Testis (tissue), 3 donors: ENCODE data around the gene KLF9. TPM values are rescaled to one million over a fixed set of nuclear protein-coding genes. Genes with fewer than 3 reads are reported as not detected.

Source experiments
- DNase-seq: peaks from one replicate; pipeline ENCODE4 v3.0.0-alpha.2; 2019
- H3K27ac ChIP-seq, 2 donors: fragments of 200-600 bp; sonication (generic); one replicate each; pipeline ENCODE4 v1.5.1; 2019
- H3K27me3 ChIP-seq: fragments of 200-600 bp; sonication (generic); one replicate; pipeline ENCODE4 v1.5.1; 2019
- H3K36me3 ChIP-seq: fragments of 200-600 bp; sonication (generic); one replicate; pipeline ENCODE4 v1.5.1; 2017; ENCODE audit warnings: low read depth; ENCODE audit errors: missing control alignments
- H3K4me1 ChIP-seq: fragments of 200-600 bp; sonication (generic); one replicate; pipeline ENCODE4 v1.5.1; 2019
- H3K4me3 ChIP-seq, 2 donors: fragments of 200-600 bp; sonication (generic); one replicate each; pipeline ENCODE4 v1.5.1; 2017 to 2019
- H3K9me3 ChIP-seq: fragments of 200-600 bp; sonication (generic); one replicate; pipeline ENCODE4 v1.5.1; 2017
- POLR2A ChIP-seq: fragments of 450-650 bp; IDR thresholded peaks from one replicate; pipeline ENCODE4 v1.6.1; 2017; ENCODE audit warnings: antibody characterized with exemption, mild to moderate bottlenecking, moderate library complexity
- WGBS, 2 donors: methylation state at CpG; one replicate each; pipeline ENCODE4 v1.1.5; 2018; 5-methylcytosine and 5-hydroxymethylcytosine counted together
- intact Hi-C: fragments of 100-400 bp; cut with DNase I; formaldehyde crosslinking; loops from one replicate; pipeline ENCODE4 v1.15.1; 2023; ENCODE audit warnings: low total_unique reads
- polyA plus RNA-seq: library from polyadenylated mRNA; stranded (reverse); fragments of 350-450 nt; fragmentation: Illumina TruSeq; extraction: RNeasy Lipid Tissue Mini Kit (QIAGEN cat#74804); gene quantifications from one replicate; pipeline ENCODE4 v1.2.3, GENCODE V29; 2014; ENCODE audit warnings: low read depth, low replicate concordance; ENCODE audit not compliant: insufficient read depth
- total RNA-seq, 2 donors: library from RNA; depleted of rRNA; stranded (reverse); fragments of >200 nt; gene quantifications; one replicate each; pipeline ENCODE4 v1.2.3, GENCODE V29; 2016
- TF ChIP-seq, protein P1 (sequence below), 3 experiments: fragments of 450-650 bp in 2 of 3; fragments of 200-600 bp in 1 of 3; sonication (generic) in 1 of 3; IDR thresholded peaks; one replicate each; pipeline ENCODE4 v1.5.1; 2016 to 2019; ENCODE audit warnings: antibody characterized with exemption in 3 of 3, mild to moderate bottlenecking in 2 of 3, moderate library complexity in 1 of 3

KLF9 gene
- total and polyA plus RNA-seq, 3 donors from 2014 or later: 11.8 to 47.9 (median 39.8) TPM

- Histone ChIP-seq H3K4me3 (no peak overlapping the region), H3K27ac (no peak overlapping the region), H3K9me3 (no peaks in the 10 kb centered on the region), H3K36me3 (no peaks in the 10 kb centered on the region), H3K4me1 (no peaks in the 10 kb centered on the region), H3K27me3 (no peaks in the 10 kb centered on the region)
- intact Hi-C loops: loop anchor here (5.0 kb wide), 1 partner anchor 250 kb away; no protein-coding TSS in a partner anchor
- TF ChIP-seq, protein P1, sequence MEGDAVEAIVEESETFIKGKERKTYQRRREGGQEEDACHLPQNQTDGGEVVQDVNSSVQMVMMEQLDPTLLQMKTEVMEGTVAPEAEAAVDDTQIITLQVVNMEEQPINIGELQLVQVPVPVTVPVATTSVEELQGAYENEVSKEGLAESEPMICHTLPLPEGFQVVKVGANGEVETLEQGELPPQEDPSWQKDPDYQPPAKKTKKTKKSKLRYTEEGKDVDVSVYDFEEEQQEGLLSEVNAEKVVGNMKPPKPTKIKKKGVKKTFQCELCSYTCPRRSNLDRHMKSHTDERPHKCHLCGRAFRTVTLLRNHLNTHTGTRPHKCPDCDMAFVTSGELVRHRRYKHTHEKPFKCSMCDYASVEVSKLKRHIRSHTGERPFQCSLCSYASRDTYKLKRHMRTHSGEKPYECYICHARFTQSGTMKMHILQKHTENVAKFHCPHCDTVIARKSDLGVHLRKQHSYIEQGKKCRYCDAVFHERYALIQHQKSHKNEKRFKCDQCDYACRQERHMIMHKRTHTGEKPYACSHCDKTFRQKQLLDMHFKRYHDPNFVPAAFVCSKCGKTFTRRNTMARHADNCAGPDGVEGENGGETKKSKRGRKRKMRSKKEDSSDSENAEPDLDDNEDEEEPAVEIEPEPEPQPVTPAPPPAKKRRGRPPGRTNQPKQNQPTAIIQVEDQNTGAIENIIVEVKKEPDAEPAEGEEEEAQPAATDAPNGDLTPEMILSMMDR (IDR thresholded peaks at IDR 0.05): no peak
- TF ChIP-seq POLR2A: no peak
- DNase-seq: no peak
- WGBS, 2 donors: 45 to 62% methylated on average over 1 of the region's 1 CpG
These were observed 62.1 kb downstream of the KLF9 start for GRCh38 chr9:70352356-70352755.

- DNase-seq: no peak
- Histone ChIP-seq H3K36me3 (no peaks in the 10 kb centered on the region), H3K4me3 (no peak overlapping the region), H3K4me1 (no peaks in the 10 kb centered on the region), H3K27ac (peak overlapping the region in 1 of 2 donors; percentile 56), H3K9me3 (no peaks in the 10 kb centered on the region), H3K27me3 (no peaks in the 10 kb centered on the region)
- intact Hi-C loops: no loop called here
- 41 to 49% methylated on average over 2 of the region's 2 CpGs for WGBS, 2 donors
- TF ChIP-seq, protein P1 (IDR thresholded peaks at IDR 0.05): no peak
These were observed 67.4 kb downstream of the KLF9 start for GRCh38 chr9:70347046-70347445.

DNA sequence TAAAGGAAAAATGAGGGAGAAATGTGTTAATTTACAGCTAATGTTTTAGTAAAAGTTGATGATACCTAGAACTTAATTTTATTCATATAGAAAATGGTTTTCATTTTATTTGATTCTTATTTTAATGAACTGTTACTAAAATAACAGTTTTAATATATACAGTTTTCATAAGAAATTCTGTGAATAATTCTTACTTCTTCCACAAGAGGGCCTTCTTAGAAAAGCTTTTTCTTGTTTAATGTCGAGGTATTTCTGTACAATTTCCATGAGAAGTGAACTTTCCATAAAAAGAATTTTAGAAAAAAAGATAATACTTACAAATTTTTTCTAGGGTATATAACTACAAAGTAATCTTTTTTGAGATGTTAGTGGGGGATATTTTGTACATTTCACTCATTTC, 73.9 kb downstream of the KLF9 start:
- no peak for DNase-seq
- TF ChIP-seq, protein P1 (IDR thresholded peaks at IDR 0.05): peak in 2 of 3 experiments; percentile 35 to 73
- TF ChIP-seq POLR2A: no peak
- no peak overlapping the region for H3K27ac ChIP-seq
- no peaks in the 10 kb centered on the region for H3K27me3 ChIP-seq
- intact Hi-C loops: no loop called here
- no peak overlapping the region for H3K4me3 ChIP-seq
- no peaks in the 10 kb centered on the region for H3K4me1 ChIP-seq
- no peaks in the 10 kb centered on the region for H3K36me3 ChIP-seq
- H3K9me3 ChIP-seq: no peaks in the 10 kb centered on the region
- 18% methylated on average over 1 of the region's 1 CpG for WGBS, 2 donors

Other genes starting within 250 kb of the KLF9 start
- gene SMC5, start 155.7 kb downstream of the KLF9 start, total RNA-seq: 10 to 100 TPM; 39.0 to 42.6 TPM
- 11.9 TPM for gene SMC5, start 155.7 kb downstream of the KLF9 start, polyA plus RNA-seq